GM19455 (cell line): ENCODE measurements around the gene KRTAP29-1.

Experiments
- ATAC-seq: cut with Tn5 transposase; IDR thresholded peaks from one replicate; pipeline ENCODE4 v1.9.1; 2021; ENCODE audit not compliant: unreplicated experiment

Gene KRTAP29-1

GRCh38 chr17:41329279-41329948 lies 26.8 kb upstream of the KRTAP29-1 start:
- no peak for ATAC-seq

GRCh38 chr17:41328207-41328606 lies 25.6 kb upstream of the KRTAP29-1 start:
- no peak for ATAC-seq

GRCh38 chr17:41327411-41328120 lies 24.9 kb upstream of the KRTAP29-1 start:
- ATAC-seq, result no peak

- no peak for ATAC-seq
Measured at GRCh38 chr17:41326173-41327145, 23.8 kb upstream of the KRTAP29-1 start.

GRCh38 chr17:41325611-41326010 lies 23.0 kb upstream of the KRTAP29-1 start:
- ATAC-seq, result no peak

- ATAC-seq, result no peak
Measured at GRCh38 chr17:41325126-41325525, 22.5 kb upstream of the KRTAP29-1 start.

- ATAC-seq, result no peak
Measured at GRCh38 chr17:41324180-41325075, 21.8 kb upstream of the KRTAP29-1 start.

GRCh38 chr17:41322903-41323895 lies 20.5 kb upstream of the KRTAP29-1 start:
- no peak for ATAC-seq

- no peak for ATAC-seq
Measured at GRCh38 chr17:41322094-41322902, 19.6 kb upstream of the KRTAP29-1 start.

GRCh38 chr17:41318231-41318630 lies 15.6 kb upstream of the KRTAP29-1 start:
- ATAC-seq, result no peak

GRCh38 chr17:41315814-41316445 lies 13.3 kb upstream of the KRTAP29-1 start:
- no peak for ATAC-seq

GRCh38 chr17:41315204-41315794 lies 12.6 kb upstream of the KRTAP29-1 start, which contains the start of gene KRTAP17-1:
Gene KRTAP17-1 (minus strand): TSS chr17:41315710. CDS start chr17:41315650, 60 bp downstream.
- no peak for ATAC-seq

- no peak for ATAC-seq
Measured at GRCh38 chr17:41311111-41311510, 8.5 kb upstream of the KRTAP29-1 start.

GRCh38 chr17:41308918-41309359 lies 6.3 kb upstream of the KRTAP29-1 start, which contains the start of gene KRTAP16-1:
Gene KRTAP16-1 (minus strand): TSS chr17:41309309. CDS start chr17:41309253, 56 bp downstream.
- no peak for ATAC-seq

GRCh38 chr17:41308251-41308917 lies 5.7 kb upstream of the KRTAP29-1 start:
- no peak for ATAC-seq

- ATAC-seq, result no peak
Measured at GRCh38 chr17:41307647-41308046, 5.0 kb upstream of the KRTAP29-1 start.

GRCh38 chr17:41304091-41304490 lies 1.4 kb upstream of the KRTAP29-1 start:
- ATAC-seq, result no peak
